A549 (cell line): ENCODE results near the gene NUCB1. TPM values are rescaled to one million over a fixed set of nuclear protein-coding genes. Genes with fewer than 3 reads are reported as not detected.

Experiments
- ATAC-seq, 2 experiments: fragments of 200-7000 bp in 1 of 2; fragments of >200 bp in 1 of 2; cut with Nextera tagmentation in 1 of 2; cut with Tn5 transposase in 1 of 2; 3 replicates each; pipeline versions ENCODE4 v1.8.0 to v1.9.1; 2018 to 2020; ENCODE audit warnings: mild to moderate bottlenecking in 1 of 2, moderate library complexity in 1 of 2
- CTCF ChIA-PET: fragments of 300-600 bp; sonication (Branson Sonifier 250); formaldehyde crosslinking; extraction: SDS; loops from one replicate; lab custom pipeline; 2021; ENCODE audit warnings: antibody characterized with exemption, inconsistent platforms; lab: Yijun Ruan, JAX
- POLR2A ChIA-PET: fragments of 350-600 bp; formaldehyde crosslinking; extraction: SDS; loops from one replicate; lab custom pipeline; 2021; ENCODE audit warnings: antibody characterized with exemption, inconsistent platforms; lab: Yijun Ruan, JAX
- DNase-seq, 2 experiments: peaks; one replicate each; pipeline versions ENCODE4 v3.0.0 to v3.0.0-alpha.2; 2011 to 2016; ENCODE audit warnings: low read depth in 1 of 2, low spot score in 1 of 2
- FAIRE-seq: peaks from 2 replicates; lab custom pipeline; 2011; peaks lifted over from hg19 to GRCh38; lab: Jason Lieb, UNC
- H3K27ac ChIP-seq, 2 experiments: fragments of >200 bp; sonication (Bioruptor Twin); formaldehyde crosslinking; 3 replicates each; pipeline ENCODE4 v1.5.1; 2016 to 2017
- H3K4me1 ChIP-seq: fragments of >200 bp; sonication (Bioruptor Twin); formaldehyde crosslinking; 3 replicates; pipeline ENCODE4 v1.6.1; 2016
- H3K4me2 ChIP-seq: fragments of >200 bp; sonication (Bioruptor Twin); formaldehyde crosslinking; 3 replicates; pipeline ENCODE4 v1.6.1; 2016
- H3K4me3 ChIP-seq: fragments of >200 bp; sonication (Bioruptor Twin); formaldehyde crosslinking; 3 replicates; pipeline ENCODE4 v1.5.1; 2016
- H3K9me3 ChIP-seq: fragments of >200 bp; sonication (Bioruptor Twin); formaldehyde crosslinking; 3 replicates; pipeline ENCODE4 v1.6.1; 2016
- BHLHE40 ChIP-seq: IDR thresholded peaks from 2 replicates; pipeline ENCODE4 v1.6.1; 2012; ENCODE audit warnings: low read depth, low read length, inconsistent platforms
- CEBPB ChIP-seq, 2 experiments: fragments of >200 bp in 1 of 2; sonication (Bioruptor Twin) in 1 of 2; formaldehyde crosslinking in 1 of 2; IDR thresholded peaks; 2 replicates each; pipeline ENCODE4 v1.6.1; 2012 to 2016
- EP300 ChIP-seq, 2 experiments: fragments of >200 bp; sonication (Bioruptor Twin); formaldehyde crosslinking; IDR thresholded peaks; 2 replicates in 1 of 2; 3 replicates in 1 of 2; pipeline ENCODE4 v1.6.1; 2016 to 2017
- ESRRA ChIP-seq: fragments of 150-350 bp; IDR thresholded peaks from 2 replicates; pipeline ENCODE4 v1.6.1; 2014; ENCODE audit warnings: mild to moderate bottlenecking, low read length, borderline replicate concordance
- FOSB ChIP-seq: fragments of 250-450 bp; sonication (Bioruptor Pico); IDR thresholded peaks from 2 replicates; pipeline ENCODE4 v1.5.0; 2020; ENCODE audit warnings: mild to moderate bottlenecking, moderate library complexity
- HOXB5 ChIP-seq: fragments of 250-450 bp; sonication (Bioruptor Pico); IDR thresholded peaks from 2 replicates; pipeline ENCODE4 v1.5.0; 2020; ENCODE audit warnings: mild to moderate bottlenecking, moderate library complexity
- JUN ChIP-seq, 2 experiments: fragments of >200 bp; sonication (Bioruptor Twin); formaldehyde crosslinking; IDR thresholded peaks; 2 replicates in 1 of 2; 3 replicates in 1 of 2; pipeline ENCODE4 v1.6.1; 2016 to 2017
- KDM5A ChIP-seq: fragments of 200-600 bp; sonication (generic); IDR thresholded peaks from 2 replicates; pipeline ENCODE4 v1.6.1; 2016; ENCODE audit warnings: antibody characterized with exemption, mild to moderate bottlenecking
- MAFK ChIP-seq: fragments of 450-650 bp; IDR thresholded peaks from 2 replicates; pipeline ENCODE4 v1.6.1; 2014; ENCODE audit not compliant: partially characterized antibody
- MAZ ChIP-seq: fragments of 150-350 bp; IDR thresholded peaks from 2 replicates; pipeline ENCODE4 v1.6.1; 2014; ENCODE audit warnings: antibody characterized with exemption, low read depth, low read length, borderline replicate concordance
- MYC ChIP-seq: IDR thresholded peaks from 2 replicates; pipeline ENCODE4 v1.6.1; 2012; ENCODE audit warnings: mild to moderate bottlenecking, inconsistent platforms, low read length, improper control_type of control experiment, borderline replicate concordance
- NFE2L2 ChIP-seq: fragments of 150-350 bp; conservative IDR thresholded peaks from 2 replicates; pipeline ENCODE4 v1.6.1; 2014; ENCODE audit warnings: low read length
- PHF8 ChIP-seq: fragments of 200-600 bp; sonication (generic); IDR thresholded peaks from 2 replicates; pipeline ENCODE4 v1.6.1; 2016; ENCODE audit warnings: low read depth, mild to moderate bottlenecking, antibody characterized with exemption, moderate library complexity, borderline replicate concordance
- POLR2A ChIP-seq: IDR thresholded peaks from 2 replicates; pipeline ENCODE4 v1.6.1; 2012; ENCODE audit warnings: mild to moderate bottlenecking, low read length
- POLR2AphosphoS2 ChIP-seq: conservative IDR thresholded peaks from 2 replicates; pipeline ENCODE4 v1.6.1; 2012; ENCODE audit warnings: low read length, improper control_type of control experiment, inconsistent platforms
- RAD21 ChIP-seq, 2 experiments: fragments of >200 bp in 1 of 2; sonication (Bioruptor Twin) in 1 of 2; formaldehyde crosslinking in 1 of 2; IDR thresholded peaks in 1 of 2; conservative IDR thresholded peaks in 1 of 2; 2 replicates in 1 of 2; 3 replicates in 1 of 2; pipeline ENCODE4 v1.6.1; 2012 to 2018; ENCODE audit warnings: inconsistent platforms in 1 of 2
- RFX5 ChIP-seq: fragments of 450-650 bp; IDR thresholded peaks from 2 replicates; pipeline ENCODE4 v1.7.1; 2014; ENCODE audit warnings: antibody characterized with exemption, mild to moderate bottlenecking, moderate library complexity
- SMC3 ChIP-seq: fragments of >200 bp; sonication (Bioruptor Twin); formaldehyde crosslinking; IDR thresholded peaks from 3 replicates; pipeline ENCODE4 v1.6.1; 2018; ENCODE audit warnings: inconsistent platforms
- SREBF2 ChIP-seq: fragments of 450-650 bp; IDR thresholded peaks from 2 replicates; pipeline ENCODE4 v1.6.1; 2014; ENCODE audit warnings: mild to moderate bottlenecking, moderate library complexity
- ZC3H11A ChIP-seq: fragments of 450-650 bp; IDR thresholded peaks from 2 replicates; pipeline ENCODE4 v1.6.1; 2014; ENCODE audit warnings: antibody characterized with exemption, mild to moderate bottlenecking
- WGBS: methylation state at CpG from one replicate; pipeline ENCODE4 v1.1.6; 2017; ENCODE audit errors: missing lambda C conversion rate; 5-methylcytosine and 5-hydroxymethylcytosine counted together
- polyA minus RNA-seq: library from RNA; depleted of rRNA, polyadenylated mRNA; stranded (reverse); fragments of >200 nt; gene quantifications from 2 replicates; pipeline ENCODE4 v1.2.3, GENCODE V29; 2011; rRNA and poly(A)+ RNA removed
- polyA plus RNA-seq, 4 experiments: library from polyadenylated mRNA; depleted of rRNA in 3 of 4; stranded (reverse); fragments of >200 nt; fragmentation: RNase III in 1 of 4; extraction: RNeasy Plus Mini Kit Qiagen cat#74134 plus additional on column Dnase treatment in 1 of 4; gene quantifications; 2 replicates in 3 of 4; 3 replicates in 1 of 4; pipeline ENCODE4 v1.2.3, GENCODE V29; 2011 to 2017
- TF ChIP-seq, protein P1 (sequence below): fragments of >200 bp; sonication (Bioruptor Twin); formaldehyde crosslinking; IDR thresholded peaks from 3 replicates; pipeline ENCODE4 v1.6.1; 2016
- TF ChIP-seq, protein P2 (sequence below): IDR thresholded peaks from 2 replicates; pipeline ENCODE4 v1.6.1; 2012; ENCODE audit warnings: low read depth, borderline replicate concordance
- TF ChIP-seq, protein P3 (sequence below): IDR thresholded peaks from 2 replicates; pipeline ENCODE4 v1.6.1; 2012
- TF ChIP-seq, protein P4 (sequence below): IDR thresholded peaks from 2 replicates; pipeline ENCODE4 v1.6.1; 2012
- TF ChIP-seq, protein P5 (sequence below): fragments of >200 bp; sonication (Bioruptor Twin); formaldehyde crosslinking; IDR thresholded peaks from 2 replicates; pipeline ENCODE4 v1.6.1; 2016

Gene NUCB1
- polyA plus RNA-seq (2011; rRNA removed) (58.5 and 79.5 TPM in 2 replicates), polyA plus RNA-seq (2017; fragmentation: RNase III; extraction: RNeasy Plus Mini Kit Qiagen cat#74134 plus additional on column Dnase treatment) (154 to 182 TPM (median 174 TPM) in 3 replicates), polyA minus RNA-seq (55.6 and 64.0 TPM in 2 replicates)
- 163 and 192 TPM in 2 replicates for polyA plus RNA-seq (2012; cell fraction: cytosol; rRNA removed)
- 342 and 441 TPM in 2 replicates for polyA plus RNA-seq (2012; cell fraction: nucleus; rRNA removed)

DNA sequence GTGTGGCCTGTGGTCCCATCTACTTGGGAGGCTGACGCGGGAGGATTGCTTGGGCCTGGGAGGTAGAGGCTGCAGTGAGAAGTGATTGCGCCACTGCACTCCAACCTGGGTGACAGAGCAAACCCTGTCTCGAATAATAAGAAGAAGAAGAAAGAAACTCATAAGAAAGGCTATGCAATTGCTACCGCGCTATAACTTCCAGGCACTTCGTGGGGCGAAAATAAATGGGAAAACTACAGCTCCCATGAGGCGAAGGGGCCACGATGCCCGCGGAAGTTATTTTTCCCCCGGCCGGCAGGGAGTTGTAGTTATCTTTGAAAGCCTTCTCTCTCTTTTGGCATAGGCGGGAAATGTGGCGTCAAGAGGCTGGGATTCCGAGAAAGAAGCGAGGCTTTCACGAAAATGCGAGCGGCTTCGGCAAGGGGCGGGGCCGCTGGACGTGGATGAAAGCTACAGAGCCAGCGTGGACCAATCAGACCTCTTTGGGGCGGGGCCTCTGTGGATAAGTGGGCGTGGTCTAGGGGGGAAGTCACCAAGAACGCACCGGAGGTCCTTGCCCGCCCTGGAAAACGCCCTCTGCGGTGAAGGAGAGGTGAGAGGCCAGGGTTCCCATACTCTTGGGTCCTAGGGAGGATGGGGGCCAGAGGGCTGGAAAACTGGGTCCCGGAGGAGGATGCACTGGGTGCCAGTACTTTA is at the start of gene NUCB1:
NUCB1 (plus strand) TSS at position 532 of the 696 bp plus-strand sequence. CDS start 485 bp downstream, outside the sequence.
- FAIRE-seq = peak; percentile 99
- H3K9me3 ChIP-seq = no peaks in the 10 kb centered on the region
- TF ChIP-seq MYC (peak; percentile 70; the same call in 1 of the 2 replicates), SREBF2 (no peak), MAZ (peak; percentile 43; the same call in 1 of the 2 replicates), SMC3 (peak; percentile 32; the same call in 1 of the 3 replicates), PHF8 (no peak; the same call in 1 of the 2 replicates), POLR2AphosphoS2 (no peak), RAD21 (conservative IDR thresholded peaks at IDR 0.05 in 1 of 2, IDR thresholded peaks at IDR 0.05 in 1 of 2) (peak; percentile 36 to 52; a peak in 2 of 5 replicates), KDM5A (no peak), EP300 (IDR thresholded peaks at IDR 0.05) (no peak), BHLHE40 (no peak), NFE2L2 (no peak), POLR2A (peak; percentile 64), CEBPB (IDR thresholded peaks at IDR 0.05) (peak in 1 of 2 experiments; percentile 57; a peak in 2 of 4 replicates), ESRRA (no peak; the same call in 1 of the 2 replicates), HOXB5 (0 out of 2 replicates have a peak, but pooled peaks have one; percentile 52), FOSB (CRISPR knock-in tag) (no peak), MAFK (no peak), JUN (IDR thresholded peaks at IDR 0.05) (peak; percentile 42 to 62; a peak in 2 of 5 replicates), ZC3H11A (no peak), RFX5 (peak; percentile 46; the same call in 1 of the 2 replicates)
- TF ChIP-seq, protein P1, sequence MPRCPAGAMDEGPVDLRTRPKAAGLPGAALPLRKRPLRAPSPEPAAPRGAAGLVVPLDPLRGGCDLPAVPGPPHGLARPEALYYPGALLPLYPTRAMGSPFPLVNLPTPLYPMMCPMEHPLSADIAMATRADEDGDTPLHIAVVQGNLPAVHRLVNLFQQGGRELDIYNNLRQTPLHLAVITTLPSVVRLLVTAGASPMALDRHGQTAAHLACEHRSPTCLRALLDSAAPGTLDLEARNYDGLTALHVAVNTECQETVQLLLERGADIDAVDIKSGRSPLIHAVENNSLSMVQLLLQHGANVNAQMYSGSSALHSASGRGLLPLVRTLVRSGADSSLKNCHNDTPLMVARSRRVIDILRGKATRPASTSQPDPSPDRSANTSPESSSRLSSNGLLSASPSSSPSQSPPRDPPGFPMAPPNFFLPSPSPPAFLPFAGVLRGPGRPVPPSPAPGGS = peak; percentile 22; the same call in 1 of the 3 replicates
- TF ChIP-seq, protein P2, sequence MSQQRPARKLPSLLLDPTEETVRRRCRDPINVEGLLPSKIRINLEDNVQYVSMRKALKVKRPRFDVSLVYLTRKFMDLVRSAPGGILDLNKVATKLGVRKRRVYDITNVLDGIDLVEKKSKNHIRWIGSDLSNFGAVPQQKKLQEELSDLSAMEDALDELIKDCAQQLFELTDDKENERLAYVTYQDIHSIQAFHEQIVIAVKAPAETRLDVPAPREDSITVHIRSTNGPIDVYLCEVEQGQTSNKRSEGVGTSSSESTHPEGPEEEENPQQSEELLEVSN = peak; percentile 98
- TF ChIP-seq, protein P3, sequence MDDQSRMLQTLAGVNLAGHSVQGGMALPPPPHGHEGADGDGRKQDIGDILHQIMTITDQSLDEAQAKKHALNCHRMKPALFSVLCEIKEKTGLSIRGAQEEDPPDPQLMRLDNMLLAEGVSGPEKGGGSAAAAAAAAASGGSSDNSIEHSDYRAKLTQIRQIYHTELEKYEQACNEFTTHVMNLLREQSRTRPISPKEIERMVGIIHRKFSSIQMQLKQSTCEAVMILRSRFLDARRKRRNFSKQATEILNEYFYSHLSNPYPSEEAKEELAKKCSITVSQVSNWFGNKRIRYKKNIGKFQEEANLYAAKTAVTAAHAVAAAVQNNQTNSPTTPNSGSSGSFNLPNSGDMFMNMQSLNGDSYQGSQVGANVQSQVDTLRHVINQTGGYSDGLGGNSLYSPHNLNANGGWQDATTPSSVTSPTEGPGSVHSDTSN = no peak
- TF ChIP-seq, protein P4, sequence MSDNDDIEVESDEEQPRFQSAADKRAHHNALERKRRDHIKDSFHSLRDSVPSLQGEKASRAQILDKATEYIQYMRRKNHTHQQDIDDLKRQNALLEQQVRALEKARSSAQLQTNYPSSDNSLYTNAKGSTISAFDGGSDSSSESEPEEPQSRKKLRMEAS = peak; percentile 93
- TF ChIP-seq, protein P5, sequence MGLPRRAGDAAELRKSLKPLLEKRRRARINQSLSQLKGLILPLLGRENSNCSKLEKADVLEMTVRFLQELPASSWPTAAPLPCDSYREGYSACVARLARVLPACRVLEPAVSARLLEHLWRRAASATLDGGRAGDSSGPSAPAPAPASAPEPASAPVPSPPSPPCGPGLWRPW = no peak
- TF ChIP-seq, all 56 proteins: peak for 12
- peak within 1 kb of the TSS; percentile 87 to 90 for H3K27ac ChIP-seq
- ATAC-seq = peak; percentile 93 to 97
- peak within 1 kb of the TSS; percentile 87 for H3K4me2 ChIP-seq
- POLR2A ChIA-PET = interaction anchor here (0.5 to 3.1 kb wide), 18 partner anchors 19 to 644 kb away, joined by 3 to 42 read pairs (median 4); partner anchors contain the start of genes BAX, CARD8, DHDH and GYS1
- peak within 1 kb of the TSS; percentile 83 for H3K4me3 ChIP-seq
- CTCF ChIA-PET = interaction anchor here (0.7 to 5.8 kb wide), 18 partner anchors 10 to 93 kb away, joined by 3 to 48 read pairs (median 4); partner anchors contain the start of genes BAX, GYS1 and RUVBL2
- peak; percentile 99 to 100 for DNase-seq
- peaks cover 20% of the 10 kb centered on the region; the same call in 2 of the 3 replicates for H3K4me1 ChIP-seq
- 6% methylated on average over 34 of the region's 34 CpGs for WGBS
